DMS 273 treated with DMSO at 0.1 percent for 48 hours (cell line): ENCODE measurements around the gene POLR3F.
"Not testable (repeated sequence)": the region's sequence is repeated elsewhere in the genome, so short reads cannot be mapped to it uniquely, and the experiment has no call there.

Source experiments
- DNase-seq: peaks from one replicate; lab custom pipeline; 2025; lab: John Stamatoyannopoulos, UW

The POLR3F gene, protein sequence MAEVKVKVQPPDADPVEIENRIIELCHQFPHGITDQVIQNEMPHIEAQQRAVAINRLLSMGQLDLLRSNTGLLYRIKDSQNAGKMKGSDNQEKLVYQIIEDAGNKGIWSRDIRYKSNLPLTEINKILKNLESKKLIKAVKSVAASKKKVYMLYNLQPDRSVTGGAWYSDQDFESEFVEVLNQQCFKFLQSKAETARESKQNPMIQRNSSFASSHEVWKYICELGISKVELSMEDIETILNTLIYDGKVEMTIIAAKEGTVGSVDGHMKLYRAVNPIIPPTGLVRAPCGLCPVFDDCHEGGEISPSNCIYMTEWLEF

DNA sequence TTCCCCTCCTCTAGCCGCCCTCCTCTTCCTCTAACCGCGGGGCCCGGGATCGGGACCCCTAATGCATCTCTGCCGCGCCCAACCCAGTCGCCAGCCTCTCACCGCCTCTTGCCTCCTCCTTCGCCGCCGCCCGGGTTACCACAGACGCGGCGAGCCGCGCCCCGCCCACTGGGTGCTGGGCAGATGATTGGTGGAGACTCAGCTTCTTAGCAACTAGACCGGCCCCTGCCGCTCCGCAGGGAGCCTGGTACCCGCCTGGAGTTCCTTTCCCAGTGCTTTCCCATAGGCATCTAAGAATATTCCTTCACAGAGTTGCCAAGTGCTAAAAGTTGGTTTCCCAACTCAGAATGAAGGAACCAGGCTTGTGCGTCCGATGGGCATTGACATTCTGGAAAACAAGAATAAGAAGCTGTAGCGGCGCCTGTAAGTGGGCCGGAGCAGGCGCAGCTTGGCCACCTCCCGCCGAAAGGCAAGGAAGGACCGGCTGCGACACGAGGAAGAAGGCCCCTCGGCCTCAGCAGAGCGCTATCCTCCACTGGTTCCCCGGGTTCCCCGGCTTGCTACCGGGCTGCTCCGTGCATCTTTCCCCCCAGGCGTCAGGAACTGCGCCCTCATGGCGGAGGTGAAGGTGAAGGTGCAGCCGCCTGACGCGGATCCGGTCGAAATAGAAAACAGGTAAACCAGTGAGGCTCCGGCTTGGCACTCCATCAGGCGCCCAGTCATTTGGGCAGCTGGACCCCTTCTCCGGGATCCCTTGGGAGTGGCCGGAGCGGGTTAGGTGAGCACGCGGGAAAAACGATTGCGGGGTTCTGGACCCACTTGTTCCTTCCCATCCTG, at the start of gene POLR3F, which contains the start of gene DZANK1:
POLR3F (plus strand) TSS at position 497 of the 837 bp plus-strand sequence; CDS start at position 614, 117 bp downstream.
DZANK1 (minus strand) TSS at position 137 of the 837 bp plus-strand sequence. CDS start 1,672 bp downstream, outside the sequence.
- DNase-seq: peak; percentile 89

GRCh38 chr20:18421608-18422007, 45.6 kb upstream of the POLR3F start:
- DNase-seq: no peak

DNA sequence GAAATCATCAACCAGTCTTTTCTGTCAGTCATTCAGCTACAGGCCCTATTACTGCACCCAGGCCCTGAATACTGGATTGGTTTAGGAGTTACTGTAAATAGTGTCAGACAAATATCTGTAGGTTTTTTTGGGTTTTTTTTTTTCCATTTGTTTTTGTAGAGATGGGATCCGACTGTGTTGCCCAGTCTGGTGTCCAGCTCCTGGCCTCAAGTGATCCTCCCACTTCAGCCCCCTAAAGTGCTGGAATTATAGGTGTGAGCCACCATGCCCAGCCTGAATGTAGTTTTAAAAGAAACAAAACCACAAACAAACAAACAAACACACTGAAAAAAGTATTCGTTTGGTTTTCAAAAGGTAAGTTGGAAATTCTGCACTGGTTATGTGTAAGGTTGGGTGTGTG, 40.0 kb upstream of the POLR3F start:
- no peak for DNase-seq

GRCh38 chr20:18428490-18429173, 38.6 kb upstream of the POLR3F start:
- DNase-seq: no peak

DNA sequence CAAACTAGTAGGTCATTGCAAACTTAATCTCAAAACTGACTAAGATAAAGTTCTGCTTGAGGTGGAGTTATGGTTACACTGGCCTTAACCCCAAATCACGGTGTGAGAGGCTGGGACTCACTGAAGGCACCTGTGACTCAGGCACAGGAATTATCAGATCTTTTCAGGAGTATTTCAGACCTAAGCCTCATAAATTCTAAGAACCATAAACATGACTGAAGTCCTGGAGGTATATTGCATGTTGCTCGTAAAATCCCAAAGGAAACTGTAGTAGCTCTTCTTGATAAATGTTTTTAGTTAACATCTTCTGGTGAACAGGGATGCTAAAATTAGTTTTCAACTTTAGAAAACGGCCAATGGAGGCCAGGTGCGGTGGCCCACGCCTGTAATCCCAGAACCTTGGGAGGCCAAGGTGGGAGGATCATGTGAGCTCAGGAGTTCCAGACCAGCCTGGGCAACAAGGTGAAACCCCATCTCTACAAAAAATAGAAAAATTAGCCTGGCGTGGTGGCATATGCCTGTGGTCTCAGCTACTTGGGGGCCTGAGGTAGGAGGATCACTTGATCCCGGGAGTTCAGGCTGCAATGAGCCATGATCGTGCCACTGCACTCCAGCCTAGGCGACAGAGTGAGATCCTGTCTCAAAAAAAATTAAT, 36.9 kb upstream of the POLR3F start:
- DNase-seq: no peak

- no peak for DNase-seq
Observed at GRCh38 chr20:18431206-18431605, 36.0 kb upstream of the POLR3F start.

DNA sequence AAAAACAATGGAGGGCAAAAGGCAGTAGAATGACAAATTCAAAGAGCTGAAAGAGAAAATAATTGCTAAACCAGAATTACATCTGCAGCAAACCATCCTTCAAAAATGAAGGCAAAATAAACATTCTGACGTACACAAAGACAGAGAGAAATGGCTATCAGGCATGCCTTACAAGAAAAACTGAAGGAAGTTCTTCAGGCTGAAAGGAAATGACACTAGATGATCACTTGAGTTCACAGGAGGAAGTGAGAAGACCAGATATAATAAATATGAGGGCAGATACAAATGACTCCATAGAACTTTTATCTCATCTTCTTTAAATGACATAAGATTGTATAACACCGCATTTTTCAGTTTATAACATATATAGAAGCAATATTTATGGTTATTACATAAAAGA, 30.3 kb upstream of the POLR3F start:
- no peak for DNase-seq

DNA sequence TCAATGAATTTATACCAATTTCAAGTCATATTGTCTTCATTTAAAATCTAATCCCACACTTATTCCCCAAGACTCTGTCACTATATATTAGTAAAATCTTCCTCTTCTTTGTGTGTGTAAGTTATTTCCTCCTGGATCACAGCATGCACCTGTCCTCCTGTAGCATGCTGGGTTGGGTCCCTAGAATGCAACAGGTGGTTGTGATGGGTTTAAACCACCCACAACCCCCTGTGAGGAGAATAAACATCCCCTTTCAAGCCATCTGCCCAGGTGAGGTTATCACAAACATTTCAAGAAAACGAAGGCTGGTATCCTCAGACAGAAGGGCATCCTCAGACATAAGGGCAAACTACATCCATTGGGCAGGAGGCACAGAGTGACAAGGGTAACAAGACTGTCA, 26.8 kb upstream of the POLR3F start:
- no peak for DNase-seq

DNA sequence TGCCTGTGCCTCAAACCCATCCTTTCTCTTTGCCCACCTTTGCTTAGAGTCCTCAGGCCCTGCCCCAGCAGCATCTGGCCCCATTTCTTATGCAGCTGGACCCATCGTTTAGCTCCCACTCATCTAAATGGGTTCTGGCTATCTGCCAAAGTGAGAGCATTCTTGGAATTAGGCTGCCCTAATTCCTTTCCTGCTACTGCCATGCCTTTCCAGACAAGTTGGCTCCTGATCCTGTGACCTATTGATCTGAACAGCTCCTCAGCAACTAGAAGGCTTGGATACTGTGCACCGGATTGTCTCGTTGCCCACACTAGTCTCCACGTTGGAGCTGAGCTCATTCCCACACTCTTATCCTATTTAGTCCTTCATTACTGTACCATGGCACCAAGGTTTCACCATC, 23.3 kb upstream of the POLR3F start:
- DNase-seq: peak; percentile 22

DNA sequence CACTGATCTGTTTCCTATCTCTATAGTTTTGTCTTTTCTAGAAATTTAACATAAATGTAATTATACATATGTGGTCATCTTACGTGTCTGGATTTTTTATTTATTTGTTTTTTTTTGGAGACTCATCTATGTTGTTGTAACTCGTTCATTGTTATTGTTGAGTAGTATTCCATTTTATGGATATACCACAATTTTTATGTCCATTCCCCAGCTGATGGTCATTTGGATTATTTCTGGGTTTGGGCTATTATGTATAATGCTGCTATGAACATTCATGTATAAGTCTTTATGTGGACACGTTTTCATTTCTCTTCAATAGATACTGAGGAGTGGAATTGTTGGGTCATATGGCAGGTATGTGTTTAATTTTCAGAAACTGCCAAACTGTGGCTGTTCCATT, 10.6 kb upstream of the POLR3F start:
- DNase-seq: no peak

DNA sequence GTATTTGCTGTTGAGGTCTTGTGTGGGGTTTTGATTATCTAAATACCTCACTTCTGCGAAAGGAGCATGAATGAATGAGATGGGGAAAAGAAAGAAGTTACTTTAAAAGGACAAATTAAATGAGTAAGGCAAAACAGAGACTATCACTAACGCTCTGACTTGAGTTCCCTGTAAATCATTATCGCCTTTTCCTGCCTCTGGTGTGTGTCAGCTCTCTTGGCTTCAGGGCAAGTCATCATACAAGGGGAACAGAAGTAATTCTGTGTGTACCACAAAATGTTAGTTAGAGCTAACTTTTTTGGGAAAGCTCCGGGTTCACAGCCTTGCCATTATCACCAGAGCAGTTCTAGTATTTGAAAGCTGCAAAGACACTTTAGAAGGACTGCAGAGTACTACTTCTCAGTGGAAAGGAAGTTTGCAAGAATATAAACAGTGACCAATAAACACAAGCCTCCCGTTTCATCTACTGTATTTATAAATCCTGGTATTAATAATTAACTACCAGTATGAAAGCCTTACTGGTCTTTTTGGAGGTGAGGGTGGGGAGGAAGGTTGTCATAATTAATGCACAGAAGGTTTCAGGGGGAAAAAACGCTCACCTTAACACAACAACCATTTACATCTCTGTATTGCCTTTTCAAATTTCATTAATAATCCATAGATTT, 1.5 kb upstream of the POLR3F start:
- no peak for DNase-seq

GRCh38 chr20:18466574-18466893, 656 bp upstream of the POLR3F start:
- DNase-seq: no peak

GRCh38 chr20:18477218-18477617, 10.0 kb downstream of the POLR3F start:
- DNase-seq: no peak

DNA sequence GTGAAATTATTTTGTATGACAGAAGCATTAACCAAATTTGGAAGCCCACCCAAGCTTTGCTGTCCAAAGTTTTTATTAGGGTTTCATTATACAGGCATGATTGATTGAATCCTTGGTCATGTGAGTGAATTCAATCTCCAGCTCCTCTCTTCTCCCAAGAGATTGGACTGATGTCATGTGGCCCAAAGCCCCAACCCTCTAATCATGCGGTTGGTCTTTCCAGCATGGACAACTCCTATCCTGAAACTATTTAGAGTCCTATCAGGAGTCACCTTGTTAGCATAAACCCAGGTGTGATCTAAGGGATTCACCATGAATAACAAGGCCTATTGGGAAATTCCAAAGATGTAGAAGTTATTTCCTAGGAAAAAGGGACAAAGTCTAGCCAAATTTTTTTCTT, 10.6 kb downstream of the POLR3F start:
- DNase-seq: no peak

- no peak for DNase-seq
Observed at GRCh38 chr20:18481596-18481995, 14.4 kb downstream of the POLR3F start.

GRCh38 chr20:18488301-18488700, 21.1 kb downstream of the POLR3F start:
- DNase-seq: no peak

- no peak for DNase-seq
Observed at GRCh38 chr20:18496042-18496441, 28.9 kb downstream of the POLR3F start.

GRCh38 chr20:18496740-18497592, 29.8 kb downstream of the POLR3F start, which contains the start of gene RBBP9:
Gene RBBP9, minus strand, starts transcription at chr20:18497225. Its CDS starts 58 bp downstream, at chr20:18497167.
- DNase-seq: peak; percentile 47

- DNase-seq: no peak
Observed at GRCh38 chr20:18497603-18498002, 30.4 kb downstream of the POLR3F start.

GRCh38 chr20:18501672-18502071, 34.5 kb downstream of the POLR3F start:
- DNase-seq: not testable (repeated sequence)
